Measurements from ENCODE around the gene CD200R1.

DNA sequence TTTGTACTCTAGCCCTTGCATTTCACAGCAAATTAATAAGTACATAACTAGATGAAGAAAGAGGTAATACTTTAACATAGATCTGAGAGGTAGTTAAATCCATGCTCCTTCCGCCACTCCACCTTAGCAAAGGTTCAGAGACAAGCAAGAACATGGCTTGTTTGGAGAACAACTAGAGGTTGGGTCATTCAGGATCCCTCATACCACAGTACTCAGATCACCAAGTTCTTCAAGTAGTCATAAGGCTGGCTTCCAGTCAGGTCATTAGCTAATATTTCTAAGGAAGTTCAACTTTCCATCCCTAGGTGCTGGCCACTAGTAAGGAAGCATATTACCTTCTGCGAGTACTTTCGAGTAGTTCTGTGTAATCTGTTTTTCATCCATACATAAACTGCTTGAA is 44.1 kb downstream of the CD200R1 start:
- TF ChIP-seq, protein P1, sequence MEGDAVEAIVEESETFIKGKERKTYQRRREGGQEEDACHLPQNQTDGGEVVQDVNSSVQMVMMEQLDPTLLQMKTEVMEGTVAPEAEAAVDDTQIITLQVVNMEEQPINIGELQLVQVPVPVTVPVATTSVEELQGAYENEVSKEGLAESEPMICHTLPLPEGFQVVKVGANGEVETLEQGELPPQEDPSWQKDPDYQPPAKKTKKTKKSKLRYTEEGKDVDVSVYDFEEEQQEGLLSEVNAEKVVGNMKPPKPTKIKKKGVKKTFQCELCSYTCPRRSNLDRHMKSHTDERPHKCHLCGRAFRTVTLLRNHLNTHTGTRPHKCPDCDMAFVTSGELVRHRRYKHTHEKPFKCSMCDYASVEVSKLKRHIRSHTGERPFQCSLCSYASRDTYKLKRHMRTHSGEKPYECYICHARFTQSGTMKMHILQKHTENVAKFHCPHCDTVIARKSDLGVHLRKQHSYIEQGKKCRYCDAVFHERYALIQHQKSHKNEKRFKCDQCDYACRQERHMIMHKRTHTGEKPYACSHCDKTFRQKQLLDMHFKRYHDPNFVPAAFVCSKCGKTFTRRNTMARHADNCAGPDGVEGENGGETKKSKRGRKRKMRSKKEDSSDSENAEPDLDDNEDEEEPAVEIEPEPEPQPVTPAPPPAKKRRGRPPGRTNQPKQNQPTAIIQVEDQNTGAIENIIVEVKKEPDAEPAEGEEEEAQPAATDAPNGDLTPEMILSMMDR (IDR thresholded peaks at IDR 0.05) = no peak
- no peak for TF ChIP-seq POLR2A (IDR thresholded peaks at IDR 0.05)
